GM19238 (cell line): ENCODE results near the gene COPE.

Experiments
- DNase-seq: peaks from one replicate; pipeline ENCODE4 v3.0.0; 2011; ENCODE audit warnings: low spot score; ENCODE audit not compliant: insufficient read length

COPE gene

GRCh38 chr19:18853755-18854427 is 65.3 kb downstream of the COPE start:
- DNase-seq, result no peak

- DNase-seq, result no peak
Observed at GRCh38 chr19:18852648-18853047, 66.5 kb downstream of the COPE start.

GRCh38 chr19:18851673-18852325 is 67.4 kb downstream of the COPE start:
- DNase-seq, result no peak

GRCh38 chr19:18850471-18851375 is 68.5 kb downstream of the COPE start:
- DNase-seq, result no peak

GRCh38 chr19:18849838-18850400 is 69.3 kb downstream of the COPE start:
- peak; percentile 57 for DNase-seq
